Activated naive CD4-positive, alpha-beta T cell (primary cell): ENCODE data around the gene UTP18.
"Not testable (repeated sequence)": the region's sequence is repeated elsewhere in the genome, so short reads cannot be mapped to it uniquely, and the experiment has no call there.

Experiments used
- DNase-seq, 4 experiments: peaks; one replicate each; lab custom pipeline; 2025; lab: John Stamatoyannopoulos, UW

The UTP18 gene

GRCh38 chr17:51258756-51259563, 1.4 kb upstream of the UTP18 start:
- peak in 1 of 4 experiments; percentile 9 for DNase-seq

- DNase-seq: peak; percentile 82 to 93 (median 88)
Measured at GRCh38 chr17:51259564-51260236, 646 bp upstream of the UTP18 start, which contains the start of gene MBTD1. Gene MBTD1, minus strand, starts transcription at chr17:51260049. Its CDS starts 34,888 bp downstream, at chr17:51225161.

- DNase-seq: no peak
Measured at GRCh38 chr17:51261024-51261963, 948 bp downstream of the UTP18 start.

GRCh38 chr17:51263006-51263405, 2.7 kb downstream of the UTP18 start:
- no peak for DNase-seq

GRCh38 chr17:51264466-51264865, 4.1 kb downstream of the UTP18 start:
- not testable (repeated sequence) for DNase-seq

- DNase-seq: no peak
Measured at GRCh38 chr17:51269991-51270390, 9.6 kb downstream of the UTP18 start.

- DNase-seq: no peak
Measured at GRCh38 chr17:51270636-51271035, 10.3 kb downstream of the UTP18 start.

- no peak for DNase-seq
Measured at GRCh38 chr17:51272812-51273211, 12.5 kb downstream of the UTP18 start.

GRCh38 chr17:51275381-51275780, 15.0 kb downstream of the UTP18 start:
- no peak for DNase-seq

GRCh38 chr17:51279183-51279582, 18.8 kb downstream of the UTP18 start:
- no peak for DNase-seq

GRCh38 chr17:51287412-51287811, 27.1 kb downstream of the UTP18 start:
- DNase-seq: no peak

- no peak for DNase-seq
Measured at GRCh38 chr17:51289696-51290111, 29.4 kb downstream of the UTP18 start.

- DNase-seq: not testable (repeated sequence)
Measured at GRCh38 chr17:51294338-51294737, 34.0 kb downstream of the UTP18 start.

GRCh38 chr17:51298508-51299371, 38.4 kb downstream of the UTP18 start:
- no peak for DNase-seq

- no peak for DNase-seq
Measured at GRCh38 chr17:51299859-51300258, 39.5 kb downstream of the UTP18 start.

GRCh38 chr17:51305182-51305581, 44.8 kb downstream of the UTP18 start:
- no peak for DNase-seq

GRCh38 chr17:51312003-51312402, 51.7 kb downstream of the UTP18 start:
- not testable (repeated sequence) for DNase-seq

- DNase-seq: no peak
Measured at GRCh38 chr17:51319186-51319585, 58.8 kb downstream of the UTP18 start.

- no peak for DNase-seq
Measured at GRCh38 chr17:51322390-51323029, 62.2 kb downstream of the UTP18 start.

GRCh38 chr17:51325471-51325870, 65.1 kb downstream of the UTP18 start:
- DNase-seq: no peak
